GM12891 (cell line): Measurements from ENCODE around the gene ARTN.

Experiments used
- PAX5 ChIP-seq: IDR thresholded peaks from 2 replicates; pipeline ENCODE4 v1.6.1; 2011; ENCODE audit warnings: low read length, moderate library complexity, mild to moderate bottlenecking; ENCODE audit not compliant: insufficient read depth, severe bottlenecking
- POLR2A ChIP-seq: IDR thresholded peaks from 2 replicates; pipeline ENCODE4 v1.6.1; 2011; ENCODE audit warnings: low read depth, low read length, control low read depth
- POLR2AphosphoS5 ChIP-seq: IDR thresholded peaks from 2 replicates; pipeline ENCODE4 v1.6.1; 2011; ENCODE audit warnings: low read depth, low read length, control low read depth
- TAF1 ChIP-seq: IDR thresholded peaks from 2 replicates; pipeline ENCODE4 v1.6.1; 2011; ENCODE audit warnings: low read depth, low read length, control low read depth

- TF ChIP-seq POLR2A: no peak
- no peak for TF ChIP-seq TAF1
- TF ChIP-seq POLR2AphosphoS5: no peak
- TF ChIP-seq PAX5: no peak
These were observed 29.4 kb downstream of the ARTN start for GRCh38 chr1:43963006-43963405.
